Activated CD8-positive, alpha-beta memory T cell treated with anti-CD3 and anti-CD28 coated beads, Interleukin-2, amount 50 U/mL, for 4 hours (primary cell): ENCODE data around the gene ZNF469.

Experiments used
- DNase-seq: peaks from one replicate; pipeline ENCODE4 v3.0.0-alpha.2; 2020

ZNF469 gene

DNA sequence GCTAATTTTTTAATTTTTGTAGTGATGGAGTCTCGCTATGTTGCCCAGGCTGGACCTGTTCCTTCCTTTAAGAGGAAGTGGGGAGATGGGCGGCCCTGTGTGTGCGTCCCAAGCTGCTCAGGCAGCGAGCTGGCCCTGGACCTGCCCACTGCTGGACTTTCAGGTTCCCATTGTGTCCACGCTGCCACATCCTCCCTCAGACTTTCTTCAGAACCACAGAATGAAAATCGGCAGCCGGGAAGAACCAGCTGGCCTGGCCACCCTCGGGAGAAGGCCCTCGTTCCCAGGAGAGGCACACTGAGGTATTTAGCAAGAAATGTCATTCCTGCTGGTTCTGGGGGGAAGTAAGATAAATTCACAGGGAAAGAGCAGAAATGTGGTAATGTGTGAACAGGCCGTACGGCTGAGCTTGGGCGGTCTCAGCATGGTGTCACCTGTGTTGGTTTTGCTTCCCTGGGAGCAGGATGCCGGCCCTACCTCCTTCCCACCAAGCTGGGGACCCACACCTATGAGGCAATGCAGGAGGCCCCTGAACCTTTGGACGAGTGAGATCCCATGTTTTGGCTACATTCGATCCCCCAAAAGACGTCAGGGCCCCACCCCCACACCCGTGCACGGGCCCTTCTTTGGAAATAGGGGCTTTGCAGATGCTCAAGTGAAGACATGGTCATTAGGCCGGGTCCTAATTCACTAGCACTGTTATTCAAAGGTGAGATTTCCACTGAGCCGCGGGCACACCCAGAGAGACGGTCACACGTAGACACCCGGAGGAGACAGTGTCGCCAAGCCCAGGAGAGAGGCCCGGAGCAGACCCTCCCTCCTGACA lies 35.9 kb upstream of the ZNF469 start:
- no peak for DNase-seq

DNA sequence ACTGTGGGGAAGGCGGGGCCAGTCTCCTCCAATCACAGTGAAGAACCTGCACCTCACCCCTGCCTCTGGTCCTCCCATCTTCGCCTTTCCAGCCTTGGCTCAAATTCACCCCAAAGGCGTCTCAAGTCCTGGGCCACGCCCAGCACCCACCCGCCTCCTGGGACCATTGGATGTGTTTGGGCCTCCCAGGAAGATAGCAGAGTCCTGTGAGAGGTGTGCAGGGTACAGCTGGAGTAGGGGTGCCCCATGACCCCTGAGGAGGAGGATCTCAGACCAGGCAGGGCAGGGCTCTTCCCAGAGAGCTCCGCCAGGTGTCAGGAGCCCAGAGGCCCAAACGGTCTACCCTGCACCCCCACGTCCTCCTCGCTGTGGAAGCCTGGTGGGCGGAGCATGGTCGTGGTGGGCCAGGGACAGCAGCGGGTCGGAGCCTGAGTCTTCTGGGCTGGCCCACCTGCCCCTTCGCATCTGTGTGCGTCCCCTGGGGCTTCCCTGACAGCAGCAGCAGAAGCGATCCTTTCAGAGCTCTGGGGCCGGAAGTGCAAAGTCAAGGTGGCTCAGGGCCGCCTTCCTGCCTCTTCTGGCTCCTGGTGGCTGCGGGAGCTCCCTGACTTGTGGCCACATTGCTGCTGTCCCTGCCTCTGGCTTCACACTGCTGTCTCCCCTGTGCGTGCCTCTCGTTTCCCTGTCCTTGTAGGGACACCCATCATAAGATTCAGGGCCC lies 34.9 kb upstream of the ZNF469 start:
- no peak for DNase-seq

DNA sequence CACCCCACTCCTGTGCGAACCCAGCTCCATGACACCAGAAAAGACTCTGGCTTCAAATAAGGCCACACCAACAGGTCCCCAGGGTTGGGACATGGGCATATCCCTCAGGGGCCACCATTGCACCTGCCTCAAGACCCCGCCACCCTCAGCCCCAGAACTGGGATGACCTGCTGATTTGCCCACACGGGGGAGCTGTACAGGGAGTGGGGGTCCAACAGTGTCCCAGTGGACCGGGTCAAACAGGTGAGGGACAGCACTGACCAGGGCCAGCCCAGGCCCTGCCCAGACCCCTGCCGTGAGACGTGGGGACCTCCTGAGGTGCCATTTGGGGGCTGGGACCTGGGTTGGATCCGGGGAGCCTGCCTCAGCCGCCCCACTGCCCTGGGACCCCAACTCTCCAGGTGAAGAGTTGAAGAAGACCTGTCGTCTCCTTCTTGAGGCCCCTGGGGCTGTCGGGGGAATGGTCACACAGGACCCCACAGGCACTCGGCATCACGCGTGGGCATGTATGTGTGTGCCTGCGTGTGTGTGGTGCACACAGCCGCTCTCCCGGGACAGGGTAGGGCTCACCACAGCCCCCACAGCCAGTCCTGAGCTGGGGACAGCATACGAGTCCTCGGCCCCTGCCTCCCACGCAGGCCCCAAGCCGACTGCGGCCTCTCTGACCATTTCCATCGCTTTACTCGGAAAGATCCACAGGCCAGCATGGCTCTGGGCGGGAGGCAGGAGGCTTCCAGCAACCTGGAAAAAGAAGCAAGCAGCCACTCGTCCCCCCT lies 34.2 kb upstream of the ZNF469 start:
- DNase-seq: no peak

DNA sequence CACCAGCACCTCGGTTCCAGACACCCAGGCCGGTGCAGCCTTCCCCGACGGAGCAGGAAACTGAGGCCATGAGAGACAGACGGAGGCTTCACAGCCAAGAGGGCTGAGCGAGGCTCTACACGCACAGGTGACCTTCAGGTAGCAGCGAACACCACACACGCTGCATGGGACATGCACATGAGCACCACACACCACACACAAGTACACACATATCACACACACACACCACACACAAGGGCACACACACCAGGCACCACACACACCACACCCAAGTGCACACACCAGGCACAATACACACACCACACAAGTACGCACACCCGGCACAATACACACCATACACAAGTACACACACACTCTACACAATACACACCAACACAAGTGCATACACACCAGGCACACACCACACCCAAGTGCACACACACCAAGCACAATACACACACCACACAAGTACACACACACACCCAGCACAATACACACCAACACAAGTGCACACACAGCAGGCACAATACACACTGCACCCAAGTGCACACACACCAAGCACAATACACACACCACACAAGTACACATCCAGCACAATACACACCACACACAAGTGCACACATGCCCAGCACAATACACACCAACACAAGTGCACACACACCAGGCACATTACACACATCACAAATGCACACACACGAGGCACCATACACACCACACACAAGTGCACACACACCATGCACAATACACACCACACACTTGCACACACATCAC lies 33.4 kb upstream of the ZNF469 start:
- DNase-seq: no peak

DNA sequence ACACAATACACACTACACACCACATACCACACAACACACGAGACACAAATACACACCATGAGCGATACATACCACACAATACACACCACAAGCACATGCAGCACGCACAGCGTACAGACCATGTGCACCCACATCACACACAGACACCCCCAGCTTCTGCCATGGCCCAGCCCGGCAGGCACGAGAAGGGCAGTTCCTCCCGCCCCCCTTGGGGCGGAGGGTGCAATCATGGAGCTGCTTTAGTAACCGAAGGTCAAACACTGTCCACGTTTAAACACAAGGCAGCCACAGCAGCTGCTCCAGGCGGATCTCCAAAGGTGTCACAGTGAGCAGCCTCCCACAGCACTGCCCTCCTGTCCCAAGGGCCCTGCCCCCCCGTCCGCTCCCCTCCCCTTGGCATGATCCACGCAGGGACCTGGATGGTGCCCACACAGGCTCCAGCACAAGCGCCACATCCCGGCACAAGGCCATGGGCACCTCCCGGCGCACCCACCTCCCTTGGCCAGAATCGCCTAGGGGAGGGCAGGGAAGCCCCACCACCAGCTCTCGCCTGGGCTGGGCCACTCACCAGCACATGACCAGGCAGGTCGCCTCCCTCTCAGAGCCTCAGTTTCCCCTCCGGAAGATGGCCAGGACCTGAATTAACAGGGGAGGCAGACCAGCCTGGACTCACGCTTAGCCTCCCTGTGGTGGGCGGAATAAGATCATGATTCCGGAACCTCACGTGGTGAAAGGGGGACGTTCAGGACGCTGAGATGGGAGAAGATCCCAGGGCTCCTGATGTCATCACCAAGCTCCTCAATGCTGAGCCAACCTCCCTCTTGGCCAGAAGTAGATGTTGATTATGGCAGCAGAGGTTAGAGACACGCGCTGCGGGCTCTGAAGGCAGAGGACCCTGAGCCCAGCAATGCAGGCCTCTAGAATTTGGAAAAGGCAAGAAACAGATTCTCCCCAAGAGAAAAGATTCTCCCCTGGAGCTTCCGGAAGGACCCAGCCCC lies 32.6 kb upstream of the ZNF469 start:
- DNase-seq: no peak

DNA sequence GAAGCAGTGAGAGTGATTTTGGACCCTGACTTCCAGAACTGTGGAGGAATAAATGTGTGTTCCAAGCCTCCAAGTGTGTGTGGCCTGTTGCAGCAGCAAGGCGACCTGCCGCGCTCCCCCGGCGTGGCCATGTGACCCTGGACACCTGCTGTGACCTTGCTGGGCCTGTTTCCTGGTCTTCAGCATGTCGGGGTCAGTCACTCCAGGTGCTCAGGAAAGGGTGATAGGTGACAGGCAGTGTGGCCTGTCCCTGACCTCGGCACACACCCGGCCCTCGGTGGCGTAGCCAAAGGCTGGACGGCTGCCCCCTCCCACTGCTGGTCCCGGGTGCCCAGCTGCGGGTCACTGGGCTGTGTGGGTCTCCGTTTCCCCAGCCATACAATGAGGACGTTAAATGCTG lies 31.8 kb upstream of the ZNF469 start:
- DNase-seq: no peak

DNA sequence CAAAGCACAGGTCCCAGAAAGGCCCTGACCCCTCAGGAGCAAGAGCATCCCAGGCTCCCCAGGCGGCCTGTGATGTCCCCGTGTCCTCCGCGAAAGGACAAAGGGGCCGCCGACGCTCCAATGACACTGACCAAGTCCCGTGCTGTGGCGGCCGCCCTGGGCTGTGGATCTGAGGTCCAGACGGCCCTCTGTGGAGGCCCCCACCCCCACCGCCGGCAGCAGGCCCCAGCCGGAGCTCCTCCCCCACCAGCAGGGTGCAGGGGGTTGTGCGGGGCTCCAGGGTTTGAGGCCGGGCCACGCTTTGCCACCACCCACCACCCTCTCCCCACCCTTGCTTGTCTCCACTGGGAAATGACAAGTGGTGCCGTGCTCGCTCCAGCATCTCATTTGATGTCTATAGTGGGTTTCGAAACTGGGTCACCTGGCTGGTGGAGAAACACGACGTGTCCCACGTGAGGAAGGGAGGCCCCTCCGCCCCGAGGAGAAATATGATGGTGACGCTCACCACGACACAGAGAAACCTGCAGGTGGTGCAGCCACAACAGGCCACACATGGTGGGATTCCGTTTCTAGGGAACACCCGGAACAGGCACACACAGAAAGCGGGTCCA lies 31.2 kb upstream of the ZNF469 start:
- no peak for DNase-seq

DNA sequence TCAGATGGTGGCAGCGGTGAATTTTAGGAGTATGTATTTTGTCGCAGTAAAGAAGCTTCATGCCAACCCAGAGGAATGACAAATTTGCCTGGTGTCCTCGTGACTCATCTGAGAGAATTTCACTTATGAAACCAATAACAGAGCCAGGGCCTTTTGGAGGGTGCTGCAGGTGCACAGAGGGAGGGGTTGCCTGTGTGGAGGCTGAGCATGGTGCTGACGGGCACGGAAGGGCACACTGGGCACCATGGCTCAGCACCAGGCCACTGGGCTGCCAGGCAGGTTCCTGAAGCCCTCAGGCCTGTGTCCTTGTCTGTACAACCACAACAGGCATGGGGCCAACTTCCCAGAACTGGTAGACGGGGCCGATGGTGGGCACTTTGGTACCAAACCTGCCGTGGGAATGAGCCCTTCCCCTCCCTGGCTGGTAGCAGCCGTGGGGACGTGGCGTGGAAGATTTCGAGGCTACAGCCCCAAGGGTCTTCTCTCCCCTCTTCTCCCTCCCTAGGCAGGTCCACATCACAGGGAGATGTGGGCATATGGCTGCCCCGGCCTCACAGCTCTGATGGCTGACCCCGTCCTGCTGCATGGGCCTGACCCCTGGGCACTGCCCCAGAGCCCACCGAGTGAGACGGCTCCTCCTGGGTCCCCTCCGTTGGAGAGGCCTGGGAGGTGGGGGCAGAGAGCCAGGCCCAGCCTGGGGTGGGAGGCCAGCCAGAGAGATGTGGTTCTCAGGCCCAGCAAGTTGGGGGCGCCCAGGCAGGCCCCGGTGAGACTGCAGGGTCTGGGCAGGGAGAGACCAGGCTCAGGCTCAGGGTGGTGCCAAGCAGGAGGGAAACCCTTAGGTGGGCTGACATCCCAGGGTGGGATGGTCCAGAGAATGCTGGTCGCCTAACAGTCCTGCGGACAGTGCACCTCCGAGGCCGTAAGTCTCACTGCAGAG lies 30.2 kb upstream of the ZNF469 start:
- no peak for DNase-seq

DNA sequence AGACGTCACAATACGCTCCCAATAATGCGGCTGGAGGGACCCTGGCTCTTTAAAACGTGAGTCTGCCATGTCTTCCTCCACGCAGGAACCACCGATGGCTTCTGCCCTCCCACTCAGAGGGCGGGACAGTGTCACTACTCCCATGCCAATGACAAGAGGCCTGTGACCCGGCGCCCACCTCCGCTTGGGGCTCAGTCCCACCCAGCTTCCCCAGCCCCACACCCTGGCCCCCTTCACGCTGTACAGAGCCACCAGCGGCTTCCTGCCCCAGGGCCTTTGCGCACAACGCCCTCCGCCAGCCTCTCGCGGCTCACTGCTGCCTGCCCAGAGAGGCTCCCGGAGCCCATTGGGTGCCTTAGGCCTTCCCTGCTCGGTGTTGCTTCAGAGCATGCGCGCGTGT lies 29.5 kb upstream of the ZNF469 start:
- no peak for DNase-seq

DNA sequence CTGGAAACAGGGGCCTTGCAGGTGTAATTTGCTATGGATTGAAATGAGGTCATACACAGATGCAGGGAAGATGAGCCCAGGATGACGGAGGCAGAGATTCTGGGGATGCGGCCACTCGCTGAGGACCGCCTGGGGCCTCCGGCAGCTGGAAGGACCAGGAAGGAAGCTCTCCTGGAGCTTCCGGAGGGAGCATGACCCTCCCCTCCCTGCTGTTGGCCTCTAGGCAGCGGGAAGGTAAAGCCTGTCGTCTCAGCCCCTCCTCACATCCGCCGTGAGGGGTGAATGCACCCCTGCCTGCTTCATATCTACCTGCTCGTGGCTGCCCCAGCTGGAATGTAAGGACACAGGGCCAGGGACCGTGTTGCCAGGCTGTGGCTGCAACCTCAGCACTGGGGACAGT lies 29.1 kb upstream of the ZNF469 start:
- no peak for DNase-seq

DNA sequence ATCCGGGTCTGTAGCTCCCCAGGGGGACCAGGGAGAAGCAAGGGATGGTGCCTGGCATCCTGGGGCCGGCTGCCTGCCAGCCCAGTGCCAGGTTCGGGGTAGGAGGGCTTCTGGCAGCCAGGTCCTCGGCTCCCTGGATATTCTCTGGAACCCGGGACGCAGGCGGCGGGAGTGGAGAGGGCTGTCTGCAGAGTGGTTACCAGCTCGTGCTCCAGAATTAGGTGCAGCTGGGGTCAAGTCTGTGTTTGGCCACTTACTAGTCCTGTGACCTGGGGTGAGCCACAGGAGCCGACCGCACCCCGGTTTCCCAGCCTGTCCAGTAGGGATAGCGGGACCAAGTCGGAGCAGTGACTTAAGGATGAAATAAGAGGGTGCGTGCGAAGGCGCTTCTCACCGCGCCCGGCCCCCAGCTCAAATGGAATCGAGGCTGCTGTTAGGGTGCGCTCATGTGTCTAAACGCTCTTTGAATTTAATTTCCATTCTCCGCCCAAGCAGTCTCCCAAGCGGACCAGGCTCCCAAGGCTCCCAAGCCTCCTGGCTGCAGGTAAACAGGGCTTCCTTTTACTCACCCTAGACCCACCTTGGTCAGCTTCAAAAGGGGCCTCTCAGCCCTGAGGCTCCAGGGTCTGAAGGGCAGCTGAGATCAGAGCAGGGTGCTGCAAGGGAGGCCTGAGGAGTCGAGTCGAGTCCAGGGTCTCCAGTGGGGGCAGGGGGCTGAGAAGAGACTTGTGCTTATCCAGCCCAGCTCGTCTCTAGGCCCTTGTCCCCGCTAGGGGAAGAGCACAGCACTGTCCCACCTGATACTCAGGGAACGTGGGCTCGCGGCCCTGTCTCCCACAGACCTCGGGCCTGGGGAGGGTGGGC lies 28.3 kb upstream of the ZNF469 start:
- no peak for DNase-seq

DNA sequence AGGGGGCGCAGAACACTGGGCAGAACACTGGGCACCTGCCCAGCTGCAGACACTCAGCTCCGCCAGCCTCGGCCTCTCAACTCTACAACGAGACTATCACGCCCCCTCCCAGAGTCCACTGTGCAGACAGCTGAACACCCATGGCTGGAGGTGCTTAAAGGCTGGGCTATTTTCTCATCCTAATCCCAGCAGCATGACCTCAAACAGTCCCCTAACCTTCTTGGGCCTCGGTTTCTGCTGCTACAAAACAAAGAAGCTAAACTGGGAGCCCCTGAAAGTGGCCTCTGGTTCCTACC lies 27.7 kb upstream of the ZNF469 start:
- DNase-seq: no peak

DNA sequence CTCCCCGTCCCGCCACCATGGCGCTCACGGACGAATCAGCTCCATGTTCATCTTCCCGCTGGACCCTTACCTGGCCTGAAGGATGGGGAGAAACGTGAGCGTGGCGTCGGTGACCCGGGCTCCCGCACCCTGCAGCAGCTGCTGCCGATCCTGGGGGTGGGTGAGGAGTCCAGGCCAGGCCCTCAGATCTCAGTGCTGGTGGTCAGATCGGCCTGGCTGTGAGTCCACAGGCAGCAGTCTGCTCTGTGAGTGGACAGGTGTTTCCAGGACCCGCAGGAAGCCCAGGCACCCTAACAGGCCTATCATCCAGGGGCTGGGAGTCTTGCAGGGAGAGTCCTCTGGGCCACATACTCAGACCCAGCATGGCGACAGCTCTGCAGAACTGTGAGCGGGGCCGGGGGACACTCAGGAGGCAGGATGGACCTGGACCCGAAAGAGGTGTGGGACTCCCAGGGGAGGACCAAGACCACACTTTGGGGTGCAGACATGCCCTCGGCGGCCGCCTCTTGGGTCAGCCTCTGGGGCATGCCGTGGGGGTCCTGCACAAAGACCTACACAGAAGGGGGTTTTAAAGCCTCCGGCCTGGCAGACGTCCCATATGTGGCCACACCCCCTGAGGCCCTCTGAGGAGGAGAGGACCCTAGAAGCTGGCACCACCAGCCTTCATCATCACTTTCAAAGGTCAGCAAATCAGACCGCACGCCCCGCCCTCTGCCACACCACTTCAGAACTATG lies 27.2 kb upstream of the ZNF469 start:
- no peak for DNase-seq

DNA sequence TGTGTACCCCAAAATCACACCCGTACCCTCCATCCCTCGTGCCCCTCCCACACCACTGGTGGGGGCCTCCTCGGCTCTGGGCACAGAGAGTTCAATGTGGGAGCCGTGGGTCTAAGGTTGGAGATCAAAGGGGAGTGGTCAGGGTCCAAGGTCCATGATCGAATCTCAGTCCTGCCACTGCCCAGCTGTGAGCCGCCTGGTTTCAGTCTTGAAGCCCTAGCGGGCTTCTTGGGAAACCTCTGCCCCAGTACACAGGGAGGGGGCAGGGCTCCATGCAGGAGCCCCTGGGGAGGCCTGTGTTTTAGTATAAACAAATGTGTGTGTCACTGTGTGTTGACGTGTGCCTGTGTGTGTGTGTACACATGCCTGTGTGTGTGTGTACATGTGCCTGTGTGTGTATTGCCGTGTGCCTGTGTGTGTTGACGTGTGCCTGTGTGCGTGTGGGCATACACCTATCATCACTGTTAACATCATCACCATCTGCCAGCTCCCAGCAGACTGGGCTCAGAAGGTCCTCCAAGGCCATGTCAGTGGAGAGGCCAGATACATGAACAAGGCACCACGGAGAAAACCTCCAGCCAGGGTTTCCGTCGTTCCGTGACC lies 26.5 kb upstream of the ZNF469 start:
- DNase-seq: no peak

DNA sequence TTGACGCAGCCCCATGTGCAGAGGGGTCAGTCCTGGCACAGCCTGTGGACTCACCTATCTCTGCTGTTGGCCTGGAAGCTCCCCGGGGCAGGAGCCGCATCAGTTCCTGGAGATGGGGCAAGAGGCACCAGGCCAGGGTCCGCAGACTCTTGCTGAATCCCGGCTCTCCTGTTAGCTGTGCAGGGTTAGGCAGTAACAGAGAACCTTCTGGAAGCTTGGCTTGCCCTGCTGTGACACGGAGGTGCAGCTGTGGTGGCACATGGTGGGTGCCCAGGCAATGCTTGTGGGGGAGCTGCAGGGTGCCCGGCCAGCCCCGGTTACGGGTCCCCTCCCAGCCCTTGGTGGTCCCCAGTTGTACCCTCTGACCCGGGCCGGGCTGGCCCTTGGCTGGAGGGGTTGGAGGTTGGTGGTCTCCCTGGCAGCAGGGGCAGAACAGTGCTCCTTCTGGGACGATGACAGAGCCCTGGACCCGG lies 26.0 kb upstream of the ZNF469 start:
- no peak for DNase-seq

DNA sequence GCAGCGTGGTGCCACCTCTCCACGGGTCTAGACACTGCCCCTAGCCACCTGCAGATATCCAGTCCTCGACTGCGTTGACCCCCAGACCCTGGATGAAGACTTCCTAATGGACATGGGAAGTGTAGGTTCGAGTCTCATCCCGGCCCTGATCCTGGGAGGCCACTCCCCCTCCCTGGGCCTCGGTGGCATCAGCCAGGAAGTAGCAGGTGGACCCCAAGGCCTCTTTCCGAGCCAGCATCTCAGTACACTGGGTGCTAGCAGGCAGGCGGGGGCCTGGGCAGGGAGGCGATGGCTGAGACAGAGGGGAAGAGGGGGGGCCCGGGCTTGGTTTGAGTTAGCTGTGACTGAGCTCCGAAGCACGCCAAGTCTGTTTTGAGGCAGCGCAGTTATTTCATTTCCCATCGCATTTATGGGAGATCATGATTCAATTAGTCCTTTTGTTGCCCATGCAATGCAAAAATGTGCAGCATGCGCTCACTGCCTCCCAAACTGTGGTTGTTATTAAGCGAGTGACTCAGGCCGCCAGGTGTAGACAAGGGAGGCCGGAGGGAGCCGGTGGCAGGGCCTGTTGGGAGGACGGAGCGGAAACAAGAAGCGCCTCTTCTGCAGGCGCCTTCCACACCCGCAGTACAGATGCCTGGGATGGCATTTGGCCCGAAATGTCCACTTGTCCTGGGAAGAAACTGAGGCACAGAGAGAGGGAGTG lies 25.3 kb upstream of the ZNF469 start:
- no peak for DNase-seq

DNA sequence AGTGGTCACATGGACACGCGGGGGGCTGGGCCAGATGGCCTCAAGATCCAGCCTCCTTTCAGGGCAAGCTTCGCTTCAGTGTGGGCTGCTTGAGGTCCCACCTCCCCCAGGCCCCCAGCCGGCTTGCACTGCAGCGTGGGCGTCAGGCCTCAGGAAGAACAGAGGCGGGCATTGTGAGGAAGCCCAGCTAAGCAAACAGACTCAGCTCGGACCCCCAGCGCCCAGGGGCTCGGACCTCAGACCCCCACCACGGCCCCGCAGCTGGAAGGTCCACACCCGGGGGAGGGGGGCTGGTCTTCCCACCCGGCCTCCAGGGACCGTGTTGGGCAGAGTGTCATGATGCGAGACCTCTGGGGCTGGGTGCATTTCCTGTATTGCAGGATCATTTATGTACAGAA lies 24.7 kb upstream of the ZNF469 start:
- no peak for DNase-seq
